ENCODE results near the gene ASAP3.

DNA sequence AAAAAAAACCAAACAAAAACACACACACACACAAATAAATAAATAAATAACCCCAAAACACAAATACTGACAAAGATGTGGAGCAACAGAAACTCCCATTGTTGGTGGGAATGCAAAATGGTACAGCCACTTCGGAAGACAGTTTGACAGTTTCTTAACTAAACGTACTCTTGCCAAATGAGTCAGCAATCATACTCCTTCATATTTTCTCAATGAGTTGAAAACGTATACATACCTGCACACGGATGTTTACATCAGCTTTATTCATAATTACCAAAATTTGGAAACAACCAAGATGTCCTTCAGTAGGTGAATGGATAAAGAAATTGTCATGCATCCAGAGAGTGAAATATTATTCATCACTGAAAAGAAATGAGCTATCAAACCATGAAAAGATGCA lies 23.5 kb downstream of the ASAP3 start:
- TF ChIP-seq BHLHE40 (IDR thresholded peaks at IDR 0.05; ENCODE audit: low read depth, low read length) (no peak), JUN (IDR thresholded peaks at IDR 0.05) (no peak)
- TF ChIP-seq, protein P1, sequence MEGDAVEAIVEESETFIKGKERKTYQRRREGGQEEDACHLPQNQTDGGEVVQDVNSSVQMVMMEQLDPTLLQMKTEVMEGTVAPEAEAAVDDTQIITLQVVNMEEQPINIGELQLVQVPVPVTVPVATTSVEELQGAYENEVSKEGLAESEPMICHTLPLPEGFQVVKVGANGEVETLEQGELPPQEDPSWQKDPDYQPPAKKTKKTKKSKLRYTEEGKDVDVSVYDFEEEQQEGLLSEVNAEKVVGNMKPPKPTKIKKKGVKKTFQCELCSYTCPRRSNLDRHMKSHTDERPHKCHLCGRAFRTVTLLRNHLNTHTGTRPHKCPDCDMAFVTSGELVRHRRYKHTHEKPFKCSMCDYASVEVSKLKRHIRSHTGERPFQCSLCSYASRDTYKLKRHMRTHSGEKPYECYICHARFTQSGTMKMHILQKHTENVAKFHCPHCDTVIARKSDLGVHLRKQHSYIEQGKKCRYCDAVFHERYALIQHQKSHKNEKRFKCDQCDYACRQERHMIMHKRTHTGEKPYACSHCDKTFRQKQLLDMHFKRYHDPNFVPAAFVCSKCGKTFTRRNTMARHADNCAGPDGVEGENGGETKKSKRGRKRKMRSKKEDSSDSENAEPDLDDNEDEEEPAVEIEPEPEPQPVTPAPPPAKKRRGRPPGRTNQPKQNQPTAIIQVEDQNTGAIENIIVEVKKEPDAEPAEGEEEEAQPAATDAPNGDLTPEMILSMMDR (IDR thresholded peaks at IDR 0.05) = no peak

Data from A549 (cell line).